GM21423 (cell line): ENCODE data around the gene SCFD2.

Experiments used
- ATAC-seq: cut with Tn5 transposase; IDR thresholded peaks from one replicate; pipeline ENCODE4 v1.9.1; 2021; ENCODE audit warnings: mild to moderate bottlenecking, moderate library complexity; ENCODE audit not compliant: unreplicated experiment

SCFD2 gene

DNA sequence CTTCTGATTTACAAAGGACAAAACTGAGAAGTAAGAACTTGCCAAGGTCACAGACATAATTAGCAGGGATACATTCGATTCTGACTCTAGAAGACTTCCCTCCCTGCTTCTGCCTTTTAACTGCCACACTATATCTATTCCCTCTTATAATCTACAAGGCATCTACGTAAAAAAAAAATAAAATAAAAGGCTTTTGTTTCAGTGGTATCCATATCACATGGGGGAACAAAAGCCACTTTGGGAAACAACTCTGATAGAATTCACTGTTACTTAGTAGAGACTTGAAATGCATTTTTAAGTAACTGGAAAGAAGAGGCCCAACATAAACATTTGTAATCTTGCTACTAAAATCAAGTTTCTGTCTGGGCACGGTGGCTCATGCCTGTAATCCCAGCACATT is 247.2 kb downstream of the SCFD2 start:
- no peak for ATAC-seq

DNA sequence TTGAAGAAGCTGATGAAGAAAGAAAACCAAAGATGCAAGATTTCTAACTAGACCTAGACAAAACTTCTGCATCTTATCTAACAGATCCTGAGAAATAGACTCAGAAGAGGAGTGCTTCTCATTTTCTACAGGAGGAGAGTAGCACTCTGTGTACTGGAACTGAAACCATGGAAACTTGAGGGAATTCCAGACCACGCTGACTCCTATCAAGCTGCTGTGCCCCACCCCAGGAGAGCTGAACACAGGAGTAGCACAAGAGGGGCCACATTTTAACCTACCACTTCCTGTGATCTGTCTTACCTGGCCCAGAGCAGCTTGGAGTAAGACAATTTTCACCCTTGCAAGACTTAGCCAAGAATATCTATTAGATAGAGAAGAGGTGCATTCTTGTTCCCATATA is 248.9 kb downstream of the SCFD2 start:
- no peak for ATAC-seq

DNA sequence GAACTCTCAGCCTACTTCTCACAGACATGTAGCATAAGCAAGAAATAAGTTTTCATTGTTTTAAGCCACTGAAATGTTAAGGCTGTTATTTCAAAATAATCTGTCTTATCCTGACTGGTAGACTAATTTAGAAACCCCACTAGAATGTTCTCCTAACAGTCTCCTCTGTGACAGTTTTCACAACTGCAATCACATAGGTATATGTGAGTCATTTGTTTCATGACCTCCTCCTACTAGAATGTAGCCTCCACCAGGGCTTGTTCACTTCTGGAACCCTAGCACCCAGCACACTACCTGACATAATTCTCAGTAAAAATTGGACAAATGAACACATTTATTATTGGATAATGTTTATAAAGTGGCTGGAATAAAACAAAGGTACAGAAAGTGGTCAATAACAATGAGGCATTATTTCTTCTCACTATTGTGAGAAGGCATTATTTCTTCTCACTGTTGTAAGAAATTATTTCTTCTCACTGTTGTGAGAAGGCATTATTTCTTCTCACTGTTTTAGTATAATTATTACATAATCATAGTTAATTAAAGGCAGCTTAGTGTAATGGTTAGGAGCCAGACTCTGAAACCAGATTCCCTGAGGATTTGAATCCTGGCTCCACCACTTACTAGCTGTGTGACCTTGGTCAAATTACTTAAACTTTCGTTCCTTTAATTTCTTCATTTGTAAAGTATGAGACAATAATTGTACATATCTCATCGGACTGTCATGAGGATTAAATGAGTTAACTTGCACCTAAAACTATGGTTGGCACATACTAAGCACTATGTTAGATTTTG is 252.2 kb downstream of the SCFD2 start:
- no peak for ATAC-seq

- ATAC-seq, result no peak
Observed at GRCh38 chr4:53105313-53105712, 260.5 kb downstream of the SCFD2 start.

DNA sequence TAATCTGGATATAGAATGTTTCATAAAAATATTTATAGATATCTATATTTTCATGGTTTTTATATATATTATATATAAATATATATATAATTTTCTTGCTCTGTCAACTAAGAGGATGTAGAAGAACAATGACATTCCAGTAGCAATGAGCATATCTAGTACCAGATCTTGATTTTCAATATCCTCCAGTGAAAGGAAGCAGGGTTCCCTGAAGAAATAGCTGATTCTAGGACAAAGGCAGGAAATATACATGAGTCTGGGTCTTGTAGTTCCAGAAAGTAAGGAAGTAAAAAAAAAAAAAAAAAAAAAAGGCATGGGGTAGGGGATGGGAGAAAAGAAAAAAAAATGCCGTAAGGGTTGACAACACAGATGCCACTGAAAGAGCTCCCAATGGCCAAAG is 262.4 kb downstream of the SCFD2 start:
- ATAC-seq, result no peak

DNA sequence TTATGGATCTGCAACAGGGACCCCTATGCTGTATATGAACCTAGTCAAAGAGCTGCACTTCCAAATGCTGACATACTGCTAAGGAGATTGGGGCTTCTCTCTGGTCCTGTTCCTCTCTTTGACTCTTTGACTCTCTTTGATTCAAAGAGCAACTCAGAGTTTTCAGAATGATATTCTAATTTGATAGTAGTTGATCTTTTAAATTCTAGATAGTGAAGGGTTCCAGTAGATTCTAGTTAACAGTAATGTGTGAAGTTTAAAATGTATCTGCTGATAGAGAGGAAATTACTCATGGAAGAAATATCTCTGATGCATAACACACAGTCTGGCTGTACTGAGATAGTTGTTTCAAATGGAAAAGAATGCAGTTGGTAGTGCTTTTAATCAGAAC is 264.7 kb downstream of the SCFD2 start:
- no peak for ATAC-seq

GRCh38 chr4:53100501-53101190 is 265.2 kb downstream of the SCFD2 start:
- no peak for ATAC-seq

GRCh38 chr4:53098681-53099121 is 267.2 kb downstream of the SCFD2 start:
- ATAC-seq, result no peak

DNA sequence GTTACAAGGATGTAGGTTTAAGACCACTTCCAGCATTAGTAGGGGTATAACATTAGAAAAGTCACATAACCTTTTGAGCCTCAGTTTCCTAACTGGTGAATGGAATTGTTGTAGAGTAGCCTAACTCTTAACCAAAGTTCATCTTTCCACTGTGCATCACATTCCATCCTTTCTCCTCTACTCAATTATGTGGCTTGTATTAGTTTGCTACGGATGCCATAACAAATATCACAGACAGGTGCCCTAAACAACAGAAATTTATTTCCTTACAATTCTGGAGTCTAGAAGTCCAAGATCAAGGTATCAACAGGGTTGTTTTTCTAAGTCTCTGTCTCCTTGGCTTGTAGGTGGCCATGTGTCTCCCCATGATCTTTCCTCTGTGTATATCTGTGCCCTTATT is 271.8 kb downstream of the SCFD2 start:
- no peak for ATAC-seq

GRCh38 chr4:53089936-53090729 is 275.7 kb downstream of the SCFD2 start:
- no peak for ATAC-seq

DNA sequence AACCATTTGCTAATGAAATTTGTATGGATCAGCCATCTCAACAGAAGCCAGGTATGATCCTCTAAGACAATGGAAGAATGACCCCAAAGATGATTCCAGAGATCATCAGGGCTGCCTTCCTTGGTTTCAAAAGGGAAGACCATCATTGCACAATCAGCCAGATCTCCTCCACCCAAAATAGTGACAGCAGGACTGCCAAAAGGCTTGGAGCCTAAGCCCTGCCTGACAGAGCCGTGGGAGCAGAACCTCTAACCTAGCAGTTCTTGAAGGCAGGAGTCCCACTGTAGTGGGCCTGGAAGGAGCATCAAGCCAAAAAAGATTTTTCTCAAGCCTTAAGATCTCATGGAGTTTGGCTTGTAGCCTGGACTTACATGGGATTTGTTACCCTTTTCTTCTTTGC is 277.7 kb downstream of the SCFD2 start:
- no peak for ATAC-seq

DNA sequence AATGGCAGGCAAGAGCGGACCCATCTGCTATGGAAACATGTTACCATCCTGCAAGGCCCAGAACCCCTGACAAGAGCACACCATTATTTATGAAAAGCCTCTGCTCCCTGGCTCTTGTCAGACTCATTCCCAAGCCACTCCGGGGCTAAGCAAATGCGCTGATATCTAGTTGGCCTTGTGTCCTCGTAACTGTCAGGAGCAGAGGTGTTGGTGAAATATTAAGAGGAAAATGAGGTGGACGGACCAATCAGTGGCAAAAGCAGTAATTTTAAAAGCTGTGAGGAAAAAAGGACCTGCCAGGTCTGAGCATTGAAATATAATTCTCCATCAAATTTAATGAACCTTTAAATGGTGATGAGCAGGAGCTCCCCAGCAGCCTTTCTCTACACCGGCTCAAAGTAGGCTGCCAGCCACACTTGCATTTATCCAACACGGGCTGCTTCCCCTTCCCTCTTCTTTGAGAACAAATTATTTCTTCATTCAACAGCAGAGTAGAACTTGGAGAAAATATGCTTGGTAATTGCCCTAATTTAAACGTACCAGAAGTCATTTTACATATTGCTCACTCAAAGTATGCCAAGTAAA is 289.4 kb downstream of the SCFD2 start:
- ATAC-seq, result no peak

GRCh38 chr4:53075162-53075785 is 290.6 kb downstream of the SCFD2 start:
- ATAC-seq, result no peak

DNA sequence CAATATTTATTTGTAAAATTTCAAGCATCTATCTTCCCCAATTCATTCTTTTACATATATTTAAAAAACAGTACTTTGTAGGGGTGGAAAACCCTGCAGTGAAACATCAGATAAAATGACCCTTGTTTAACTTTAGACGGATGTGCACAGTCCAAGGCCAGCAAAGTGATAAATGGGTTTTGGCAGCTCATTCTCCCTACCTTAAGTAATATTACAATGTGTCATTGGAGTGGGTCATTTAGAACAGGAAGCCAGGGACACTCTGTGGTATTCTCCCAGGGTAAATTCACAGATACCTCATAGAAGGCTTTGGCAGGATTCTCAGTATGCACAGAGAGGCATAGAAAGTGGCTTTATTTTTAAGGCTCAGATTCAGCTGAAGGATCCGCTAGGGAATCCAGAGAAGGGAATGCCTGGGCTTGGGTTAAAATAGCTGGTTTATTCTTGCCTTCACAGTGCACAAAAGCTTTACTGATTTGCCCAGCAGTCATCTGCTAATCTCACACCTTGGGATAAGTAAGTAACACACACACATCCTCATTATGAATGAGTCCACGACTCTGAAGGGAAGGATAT is 297.0 kb downstream of the SCFD2 start:
- ATAC-seq, result no peak

- ATAC-seq, result no peak
Observed at GRCh38 chr4:53067125-53067802, 298.6 kb downstream of the SCFD2 start.

DNA sequence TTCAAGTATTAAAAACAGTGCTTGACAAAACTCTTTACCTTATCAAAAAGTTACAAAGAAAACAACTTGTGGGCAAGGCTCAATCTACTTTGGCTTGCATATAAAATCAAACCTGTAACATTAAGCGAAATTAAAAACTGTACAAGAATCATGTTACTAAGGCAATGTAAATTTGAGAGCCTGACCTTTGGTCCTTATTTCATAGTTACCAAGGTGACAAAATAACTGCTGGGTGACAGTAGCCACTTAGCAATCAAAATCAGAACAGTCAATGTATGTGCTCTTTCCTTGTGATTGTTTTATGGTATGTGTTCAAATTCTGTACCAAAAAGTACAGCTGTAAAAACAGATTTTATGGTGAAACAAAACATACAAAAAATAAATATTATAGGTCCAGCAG is 299.7 kb downstream of the SCFD2 start:
- ATAC-seq, result no peak

- ATAC-seq, result no peak
Observed at GRCh38 chr4:53064609-53065008, 301.3 kb downstream of the SCFD2 start.

- no peak for ATAC-seq
Observed at GRCh38 chr4:53061091-53061850, 304.6 kb downstream of the SCFD2 start.

DNA sequence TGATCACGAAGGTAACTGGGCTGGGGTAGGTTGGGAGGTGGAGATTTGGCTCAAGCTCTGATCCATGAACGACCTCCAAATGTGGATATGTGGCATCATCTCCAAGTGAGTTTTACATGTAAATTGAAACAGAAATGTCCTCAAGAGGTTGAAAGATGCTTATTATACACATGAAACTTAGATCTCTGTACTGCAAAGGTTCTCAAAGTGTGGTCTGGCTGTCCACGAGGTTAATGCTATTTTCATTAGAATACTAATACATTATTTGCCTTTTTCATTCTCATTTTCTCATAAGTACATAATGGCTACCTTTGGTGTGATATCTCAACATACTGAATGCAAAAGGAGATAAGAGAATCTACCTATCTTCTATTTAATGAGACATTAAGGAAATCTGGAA is 305.6 kb downstream of the SCFD2 start:
- no peak for ATAC-seq
